H9 (cell line): ENCODE measurements around the gene LYPD4. TPM values are rescaled to one million over a fixed set of nuclear protein-coding genes. Genes with fewer than 3 reads are reported as not detected.

ENCODE experiments used
- DNase-seq: peaks from one replicate; pipeline ENCODE4 v3.0.0-alpha.2; 2017
- H2AFZ ChIP-seq: one replicate; pipeline ENCODE4 v1.6.1; 2013; ENCODE audit warnings: mild to moderate bottlenecking, low read length, control low read depth, moderate library complexity
- H2AK5ac ChIP-seq: 2 replicates; pipeline ENCODE4 v1.6.1; 2013; ENCODE audit warnings: low read length, control low read depth, mixed read lengths; ENCODE audit not compliant: insufficient read length
- H2BK120ac ChIP-seq: one replicate; pipeline ENCODE4 v1.6.1; 2013; ENCODE audit warnings: low read depth, mild to moderate bottlenecking, low read length, control low read depth, inconsistent platforms; ENCODE audit not compliant: poor library complexity, severe bottlenecking
- H2BK12ac ChIP-seq: 2 replicates; pipeline ENCODE4 v1.6.1; 2013; ENCODE audit warnings: low read length, control low read depth, mixed read lengths, low read depth; ENCODE audit not compliant: insufficient read length
- H2BK15ac ChIP-seq: 2 replicates; pipeline ENCODE4 v1.6.1; 2013; ENCODE audit warnings: low read depth, low read length, control low read depth
- H2BK20ac ChIP-seq: one replicate; pipeline ENCODE4 v1.6.1; 2013; ENCODE audit warnings: low read depth, mild to moderate bottlenecking, low read length, control low read depth, inconsistent platforms; ENCODE audit not compliant: poor library complexity, severe bottlenecking
- H2BK5ac ChIP-seq: 2 replicates; pipeline ENCODE4 v1.6.1; 2013; ENCODE audit warnings: low read length, control low read depth, mixed read lengths; ENCODE audit not compliant: insufficient read length
- H3K14ac ChIP-seq: 2 replicates; pipeline ENCODE4 v1.6.1; 2013; ENCODE audit warnings: low read length, control low read depth; ENCODE audit not compliant: insufficient read depth
- H3K18ac ChIP-seq: 2 replicates; pipeline ENCODE4 v1.6.1; 2013; ENCODE audit warnings: low read depth, mild to moderate bottlenecking, mixed read lengths, low read length, control low read depth; ENCODE audit not compliant: insufficient read length
- H3K23ac ChIP-seq: 2 replicates; pipeline ENCODE4 v1.6.1; 2013; ENCODE audit warnings: low read length, control low read depth, mixed read lengths, low read depth; ENCODE audit not compliant: insufficient read length
- H3K23me2 ChIP-seq: 2 replicates; pipeline ENCODE4 v1.6.1; 2013; ENCODE audit warnings: low read depth, mild to moderate bottlenecking, mixed read lengths, low read length, control low read depth; ENCODE audit not compliant: insufficient read length, poor library complexity, severe bottlenecking
- H3K27ac ChIP-seq: 2 replicates; pipeline ENCODE4 v1.5.1; 2013; ENCODE audit warnings: low read length, control low read depth, mixed read lengths, low read depth; ENCODE audit not compliant: insufficient read length
- H3K27me3 ChIP-seq: 2 replicates; pipeline ENCODE4 v1.6.1; 2013; ENCODE audit warnings: low read length, control low read depth, inconsistent platforms; ENCODE audit not compliant: insufficient read depth
- H3K4ac ChIP-seq: 2 replicates; pipeline ENCODE4 v1.6.1; 2013; ENCODE audit warnings: low read depth, mild to moderate bottlenecking, control low read depth, inconsistent platforms, low read length, moderate library complexity
- H3K4me1 ChIP-seq: 2 replicates; pipeline ENCODE4 v1.6.1; 2013; ENCODE audit warnings: low read length, control low read depth, inconsistent platforms; ENCODE audit not compliant: insufficient read depth
- H3K4me2 ChIP-seq: 2 replicates; pipeline ENCODE4 v1.6.1; 2013; ENCODE audit warnings: low read length, control low read depth, mixed read lengths; ENCODE audit not compliant: insufficient read length, insufficient read depth
- H3K56ac ChIP-seq: 2 replicates; pipeline ENCODE4 v1.6.1; 2013; ENCODE audit warnings: low read depth, mild to moderate bottlenecking, mixed read lengths, low read length, control low read depth; ENCODE audit not compliant: insufficient read length
- H3K79me1 ChIP-seq: 2 replicates; pipeline ENCODE4 v1.6.1; 2013; ENCODE audit warnings: low read depth, mild to moderate bottlenecking, moderate library complexity, low read length, control low read depth, inconsistent platforms; ENCODE audit not compliant: insufficient read depth, poor library complexity, severe bottlenecking
- H3K79me2 ChIP-seq: 2 replicates; pipeline ENCODE4 v1.6.1; 2013; ENCODE audit warnings: low read length, control low read depth, inconsistent platforms; ENCODE audit not compliant: insufficient read depth
- H3K9ac ChIP-seq: 2 replicates; pipeline ENCODE4 v1.6.1; 2013; ENCODE audit warnings: low read length, control low read depth, mixed read lengths; ENCODE audit not compliant: insufficient read length; ENCODE audit errors: extremely low read depth
- H3K9me3 ChIP-seq: one replicate; pipeline ENCODE4 v1.6.1; 2013; ENCODE audit warnings: low read depth, low read length, inconsistent platforms; ENCODE audit not compliant: control insufficient read depth
- H3T11ph ChIP-seq: one replicate; pipeline ENCODE4 v1.6.1; 2013; ENCODE audit warnings: mild to moderate bottlenecking, low read length, control low read depth, inconsistent platforms
- H4K20me1 ChIP-seq: one replicate; pipeline ENCODE4 v1.6.1; 2013; ENCODE audit not compliant: control insufficient read depth, insufficient read length, insufficient read depth
- H4K5ac ChIP-seq: 2 replicates; pipeline ENCODE4 v1.6.1; 2013; ENCODE audit warnings: low read depth, mild to moderate bottlenecking, mixed read lengths, low read length, control low read depth; ENCODE audit not compliant: insufficient read length
- H4K8ac ChIP-seq: replicated peaks from 2 replicates; pipeline ENCODE4 v1.6.1; 2013; ENCODE audit warnings: low read length, control low read depth, mixed read lengths, low read depth; ENCODE audit not compliant: insufficient read length
- H4K91ac ChIP-seq: 2 replicates; pipeline ENCODE4 v1.6.1; 2013; ENCODE audit warnings: low read depth, mild to moderate bottlenecking, moderate library complexity, mixed read lengths, low read length, control low read depth; ENCODE audit not compliant: insufficient read length
- H3K27ac Mint-ChIP-seq, 3 experiments: 2 replicates in 2 of 3; 3 replicates in 1 of 3; pipeline ENCODE4 v1.8.0; 2020 to 2021; ENCODE audit warnings: mixed read lengths in 3 of 3, mild to moderate bottlenecking in 1 of 3, moderate library complexity in 1 of 3
- H3K27me3 Mint-ChIP-seq: 2 replicates; pipeline ENCODE4 v1.8.0; 2021; ENCODE audit warnings: low read depth, mild to moderate bottlenecking, moderate library complexity, mixed read lengths
- H3K36me3 Mint-ChIP-seq, 3 experiments: 2 replicates in 2 of 3; 3 replicates in 1 of 3; pipeline ENCODE4 v1.8.0; 2020 to 2021; ENCODE audit warnings: low read depth in 3 of 3, mixed read lengths in 3 of 3; ENCODE audit not compliant: insufficient read depth in 1 of 3
- H3K4me1 Mint-ChIP-seq, 2 experiments: 2 replicates each; pipeline ENCODE4 v1.8.0; 2020; ENCODE audit warnings: mixed read lengths in 2 of 2
- H3K4me3 Mint-ChIP-seq, 2 experiments: 2 replicates in 1 of 2; 3 replicates in 1 of 2; pipeline ENCODE4 v1.8.0; 2020 to 2021; ENCODE audit warnings: mild to moderate bottlenecking in 2 of 2, mixed read lengths in 2 of 2, moderate library complexity in 1 of 2
- H3K9me3 Mint-ChIP-seq, 2 experiments: 2 replicates in 1 of 2; 3 replicates in 1 of 2; pipeline ENCODE4 v1.8.0; 2020; ENCODE audit warnings: mild to moderate bottlenecking in 2 of 2, mixed read lengths in 2 of 2, moderate library complexity in 1 of 2
- CTCF ChIP-seq: fragments of 200-600 bp; sonication (generic); conservative IDR thresholded peaks from 3 replicates; pipeline ENCODE4 v1.8.0; 2021; ENCODE audit warnings: antibody characterized with exemption, mild to moderate bottlenecking
- WGBS: extraction: QIAGEN DNeasy Blood & Tissue Kit; methylation state at CpG from one replicate; pipeline ENCODE4 v1.1.7; 2013; ENCODE audit warnings: missing lambda C conversion rate, low lambda C conversion rate, mixed read lengths; ENCODE audit not compliant: insufficient read length; ENCODE audit errors: extremely low coverage; 5-methylcytosine and 5-hydroxymethylcytosine counted together
- total RNA-seq: library from RNA; stranded (reverse); gene quantifications from 2 replicates; pipeline ENCODE4 v1.2.1, GENCODE V29; 2021

The LYPD4 gene
- total RNA-seq, 1 experiment from 2014 or later = not detected

- Histone ChIP-seq H2BK15ac (no peak overlapping the region), H3K4ac (no peak overlapping the region), H3K18ac (no peak overlapping the region), H2BK5ac (no peak overlapping the region), H3K4me2 (no peak overlapping the region), H4K20me1 (no peaks in the 10 kb centered on the region), H3K56ac (no peak overlapping the region), H3K79me1 (no peaks in the 10 kb centered on the region), H3K14ac (no peak overlapping the region; the same call in 1 of the 2 replicates), H3K27ac (no peak overlapping the region), H2AFZ (no peak overlapping the region), H3K9me3 (no peaks in the 10 kb centered on the region), H2BK20ac (no peak overlapping the region), H2AK5ac (no peak overlapping the region), H3K23me2 (no peaks in the 10 kb centered on the region), H4K5ac (no peak overlapping the region), H3K23ac (no peak overlapping the region), H3K79me2 (0 out of 2 replicates have a peak, but pooled peaks cover 2% of the 10 kb centered on the region), H3K9ac (no peak overlapping the region), H3K27me3 (no peaks in the 10 kb centered on the region), H4K91ac (no peak overlapping the region), H2BK12ac (no peak overlapping the region), H3T11ph (no peak overlapping the region), H2BK120ac (no peak overlapping the region), H4K8ac (no peak overlapping the region), H3K4me1 (no peaks in the 10 kb centered on the region; the same call in 1 of the 2 replicates)
- peaks cover 8 to 43% (median 19%) of the 10 kb centered on the region in 3 experiments; a peak in 5 of 7 replicates for H3K36me3 Mint-ChIP-seq
- H3K9me3 Mint-ChIP-seq = no peaks in the 10 kb centered on the region
- no peak for TF ChIP-seq CTCF
- WGBS = no CpG with 5 or more reads among the region's 6 CpGs
- no peak for DNase-seq
- H3K4me3 Mint-ChIP-seq = no peak overlapping the region
- H3K4me1 Mint-ChIP-seq = peaks cover 0 to 32% of the 10 kb centered on the region in 2 experiments; a peak in 2 of 4 replicates
- H3K27me3 Mint-ChIP-seq = no peaks in the 10 kb centered on the region; the same call in 1 of the 2 replicates
- H3K27ac Mint-ChIP-seq = peak overlapping the region in 1 of 3 experiments; percentile 87; a peak in 2 of 7 replicates
Observed at GRCh38 chr19:41893899-41894298, 49.4 kb upstream of the LYPD4 start.
